Glutamatergic neuron (in vitro differentiated cells): ENCODE data around the gene IQCK. TPM values are rescaled to one million over a fixed set of nuclear protein-coding genes. Genes with fewer than 3 reads are reported as not detected.

Experiments
- DNase-seq: peaks from one replicate; pipeline ENCODE4 v3.0.0; 2022
- H3K27ac Mint-ChIP-seq: one replicate; pipeline ENCODE4 v1.8.0; 2020; ENCODE audit warnings: mild to moderate bottlenecking, mixed read lengths, inconsistent platforms; ENCODE audit not compliant: unreplicated experiment
- H3K27me3 Mint-ChIP-seq: one replicate; pipeline ENCODE4 v1.8.0; 2020; ENCODE audit warnings: mild to moderate bottlenecking, moderate library complexity, mixed read lengths, inconsistent platforms; ENCODE audit not compliant: unreplicated experiment
- H3K36me3 Mint-ChIP-seq: one replicate; pipeline ENCODE4 v1.8.0; 2020; ENCODE audit warnings: mild to moderate bottlenecking, mixed read lengths, inconsistent platforms; ENCODE audit not compliant: unreplicated experiment
- H3K4me1 Mint-ChIP-seq: one replicate; pipeline ENCODE4 v1.8.0; 2020; ENCODE audit warnings: mild to moderate bottlenecking, low read depth, mixed read lengths, inconsistent platforms; ENCODE audit not compliant: unreplicated experiment
- H3K4me3 Mint-ChIP-seq: one replicate; pipeline ENCODE4 v1.8.0; 2020; ENCODE audit warnings: mild to moderate bottlenecking, mixed read lengths, inconsistent platforms; ENCODE audit not compliant: unreplicated experiment
- H3K9me3 Mint-ChIP-seq: one replicate; pipeline ENCODE4 v1.8.0; 2020; ENCODE audit warnings: mild to moderate bottlenecking, moderate library complexity, mixed read lengths, inconsistent platforms; ENCODE audit not compliant: unreplicated experiment
- total RNA-seq: library from RNA; stranded (reverse); fragmentation: NEBNext Ultra II Directional; extraction: Animal tissue kit (Norgen Biotek cat#: 25700); gene quantifications from one replicate; pipeline ENCODE4 v1.2.1, GENCODE V29; 2021; ENCODE audit not compliant: unreplicated experiment
- TF ChIP-seq, protein P1 (sequence below): fragments of 200-600 bp; sonication (generic); IDR thresholded peaks from one replicate; pipeline ENCODE4 v1.5.0; 2021; ENCODE audit not compliant: partially characterized antibody, unreplicated experiment

IQCK gene
- total RNA-seq, 1 donor from 2014 or later = 5.1 TPM

DNA sequence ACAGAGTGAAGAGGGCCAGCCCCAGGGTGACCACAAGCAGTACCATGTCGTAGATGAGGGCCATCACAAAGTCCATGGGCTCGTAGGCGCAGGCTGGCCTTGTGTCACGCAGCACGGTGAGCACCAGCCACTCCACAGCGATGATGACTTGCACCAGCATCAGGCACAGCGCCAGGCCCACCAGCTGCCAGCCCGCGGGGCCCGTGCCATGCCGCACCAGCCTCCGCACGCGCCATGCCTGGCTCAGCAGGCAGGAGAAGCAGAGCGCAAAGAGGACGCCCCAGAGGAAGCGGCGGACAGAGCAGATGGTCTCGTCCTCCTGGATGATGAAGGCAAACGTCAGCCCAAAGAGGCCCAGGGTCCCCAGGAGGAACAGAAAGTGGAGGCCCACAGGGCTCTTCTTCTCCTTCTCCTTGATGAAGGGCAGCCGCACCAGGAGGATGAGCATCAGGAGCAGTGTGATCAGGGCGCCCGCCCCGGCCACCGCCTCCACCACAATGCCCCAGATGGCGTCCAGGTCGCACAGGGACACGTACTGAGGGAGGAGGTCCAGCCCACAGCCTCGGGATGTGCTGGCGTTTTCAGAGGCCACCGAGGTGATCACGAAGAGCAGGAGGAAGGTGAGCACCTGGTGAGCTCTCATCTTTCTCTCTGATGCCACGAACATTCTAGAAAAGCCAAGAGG, 154.2 kb downstream of the IQCK start:
- Mint-ChIP-seq H3K27ac (no peak overlapping the region), H3K9me3 (peaks cover 16% of the 10 kb centered on the region), H3K27me3 (peaks cover 9% of the 10 kb centered on the region), H3K4me1 (peaks cover 27% of the 10 kb centered on the region), H3K4me3 (no peak overlapping the region), H3K36me3 (peaks cover 10% of the 10 kb centered on the region)
- TF ChIP-seq, protein P1, sequence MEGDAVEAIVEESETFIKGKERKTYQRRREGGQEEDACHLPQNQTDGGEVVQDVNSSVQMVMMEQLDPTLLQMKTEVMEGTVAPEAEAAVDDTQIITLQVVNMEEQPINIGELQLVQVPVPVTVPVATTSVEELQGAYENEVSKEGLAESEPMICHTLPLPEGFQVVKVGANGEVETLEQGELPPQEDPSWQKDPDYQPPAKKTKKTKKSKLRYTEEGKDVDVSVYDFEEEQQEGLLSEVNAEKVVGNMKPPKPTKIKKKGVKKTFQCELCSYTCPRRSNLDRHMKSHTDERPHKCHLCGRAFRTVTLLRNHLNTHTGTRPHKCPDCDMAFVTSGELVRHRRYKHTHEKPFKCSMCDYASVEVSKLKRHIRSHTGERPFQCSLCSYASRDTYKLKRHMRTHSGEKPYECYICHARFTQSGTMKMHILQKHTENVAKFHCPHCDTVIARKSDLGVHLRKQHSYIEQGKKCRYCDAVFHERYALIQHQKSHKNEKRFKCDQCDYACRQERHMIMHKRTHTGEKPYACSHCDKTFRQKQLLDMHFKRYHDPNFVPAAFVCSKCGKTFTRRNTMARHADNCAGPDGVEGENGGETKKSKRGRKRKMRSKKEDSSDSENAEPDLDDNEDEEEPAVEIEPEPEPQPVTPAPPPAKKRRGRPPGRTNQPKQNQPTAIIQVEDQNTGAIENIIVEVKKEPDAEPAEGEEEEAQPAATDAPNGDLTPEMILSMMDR = no peak
- no peak for DNase-seq

DNA sequence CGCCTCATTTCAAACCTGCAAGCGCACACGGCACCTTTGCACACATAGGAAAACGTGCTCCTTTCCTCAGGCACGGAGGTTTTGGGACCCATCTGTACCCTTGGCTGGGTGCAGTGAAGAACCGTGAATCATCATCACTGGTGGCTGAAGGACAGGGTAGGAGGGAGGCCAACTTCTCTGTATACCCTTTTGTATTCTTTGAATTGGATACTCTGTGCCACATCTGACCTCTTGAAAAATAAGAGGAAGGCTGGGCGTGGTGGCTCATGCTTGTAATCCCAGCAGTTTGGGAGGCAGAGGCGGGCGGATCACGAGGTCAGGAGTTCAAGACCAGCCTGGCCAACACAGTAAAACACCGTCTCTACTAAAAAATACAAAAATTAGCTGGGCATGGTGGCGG, 154.9 kb downstream of the IQCK start:
- Mint-ChIP-seq H3K4me3 (no peak overlapping the region), H3K4me1 (peaks cover 27% of the 10 kb centered on the region), H3K27me3 (peaks cover 9% of the 10 kb centered on the region), H3K36me3 (peaks cover 10% of the 10 kb centered on the region), H3K9me3 (peaks cover 19% of the 10 kb centered on the region), H3K27ac (no peak overlapping the region)
- TF ChIP-seq, protein P1 = no peak
- no peak for DNase-seq

DNA sequence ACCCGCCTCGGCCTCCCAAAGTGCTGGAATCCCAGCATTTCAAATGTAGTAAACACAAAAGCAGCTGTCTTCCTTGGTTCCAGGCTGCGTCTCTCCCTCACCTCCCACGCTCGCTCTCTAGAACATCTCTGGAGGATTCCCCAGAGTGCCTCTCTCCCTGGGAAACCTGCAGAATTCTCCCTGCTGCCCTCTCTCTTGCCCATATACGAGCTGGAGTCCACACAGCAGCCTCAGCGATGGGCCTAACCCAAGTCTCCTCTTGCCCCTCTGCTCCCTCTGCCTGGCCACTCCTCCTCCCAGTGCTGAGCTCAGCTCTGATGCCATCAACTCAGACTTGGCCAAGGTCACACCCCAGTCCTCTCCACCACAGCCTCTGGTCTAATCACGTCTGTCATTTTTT, 156.0 kb downstream of the IQCK start:
- H3K36me3 Mint-ChIP-seq = peaks cover 6% of the 10 kb centered on the region
- H3K4me1 Mint-ChIP-seq = peaks cover 27% of the 10 kb centered on the region
- H3K27ac Mint-ChIP-seq = no peak overlapping the region
- peaks cover 16% of the 10 kb centered on the region for H3K9me3 Mint-ChIP-seq
- TF ChIP-seq, protein P1 = no peak
- peak overlapping the region; percentile 2 for H3K4me3 Mint-ChIP-seq
- H3K27me3 Mint-ChIP-seq = peaks cover 9% of the 10 kb centered on the region
- no peak for DNase-seq

DNA sequence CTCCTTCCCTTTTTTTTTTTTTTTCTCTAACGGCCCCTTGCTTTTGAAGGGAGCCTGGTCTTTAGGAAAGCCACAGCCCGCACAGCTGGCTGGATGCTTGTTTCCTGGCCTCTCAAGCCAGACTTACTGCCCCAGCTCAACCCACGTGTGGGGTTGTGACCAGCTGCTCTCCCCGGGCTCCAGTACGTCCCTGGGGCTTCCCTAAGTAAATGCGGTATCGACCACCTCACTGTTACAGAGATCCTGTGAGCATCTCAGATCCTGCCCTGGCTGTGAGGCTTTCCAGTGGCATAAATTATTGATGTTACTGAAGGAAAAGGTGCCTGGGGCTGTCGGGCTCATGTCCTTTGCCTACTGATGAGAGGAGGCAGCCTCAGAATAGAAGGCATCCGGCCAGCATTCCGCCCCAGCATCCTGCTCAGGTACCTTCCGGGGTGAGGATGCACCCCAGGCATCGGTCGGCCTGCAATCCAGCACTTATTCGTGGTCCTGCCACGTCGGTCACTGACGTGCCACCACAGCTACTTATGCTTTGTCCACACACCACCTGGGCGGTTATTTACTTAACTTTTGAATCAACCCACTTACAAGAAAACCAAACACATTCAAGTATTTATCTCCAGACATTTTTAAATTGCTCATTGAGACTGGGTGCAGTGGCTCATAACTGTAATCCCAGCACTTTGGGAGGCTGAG, 156.9 kb downstream of the IQCK start:
- peak overlapping the region; percentile 2 for H3K4me3 Mint-ChIP-seq
- peak; percentile 90 for DNase-seq
- TF ChIP-seq, protein P1 = no peak
- peaks cover 32% of the 10 kb centered on the region for H3K4me1 Mint-ChIP-seq
- H3K27ac Mint-ChIP-seq = peak overlapping the region; percentile 1
- peaks cover 16% of the 10 kb centered on the region for H3K9me3 Mint-ChIP-seq
- H3K27me3 Mint-ChIP-seq = peaks cover 12% of the 10 kb centered on the region
- H3K36me3 Mint-ChIP-seq = peaks cover 6% of the 10 kb centered on the region

DNA sequence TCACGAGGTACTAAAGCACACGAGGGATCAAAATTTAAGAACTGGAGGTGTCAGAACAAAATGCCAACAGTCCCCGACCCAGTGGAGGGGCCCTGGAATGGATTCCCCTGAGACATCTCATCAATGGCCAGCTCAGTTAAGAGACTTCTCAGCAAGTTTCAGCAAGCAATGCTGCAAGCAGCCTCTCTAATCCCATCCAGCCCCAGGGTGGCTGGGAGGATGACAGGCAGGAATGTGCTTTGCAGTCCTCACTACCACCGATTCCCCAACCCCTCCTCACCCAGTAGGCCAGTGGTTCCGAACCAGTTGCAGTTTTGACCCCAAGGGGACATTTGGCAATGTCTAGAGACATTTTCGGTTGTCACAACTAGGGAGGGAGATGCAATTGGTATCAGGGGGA, 157.8 kb downstream of the IQCK start:
- TF ChIP-seq, protein P1 = no peak
- peaks cover 29% of the 10 kb centered on the region for H3K4me1 Mint-ChIP-seq
- no peak for DNase-seq
- H3K27me3 Mint-ChIP-seq = peaks cover 10% of the 10 kb centered on the region
- H3K27ac Mint-ChIP-seq = no peak overlapping the region
- H3K4me3 Mint-ChIP-seq = no peak overlapping the region
- peaks cover 6% of the 10 kb centered on the region for H3K36me3 Mint-ChIP-seq
- peaks cover 15% of the 10 kb centered on the region for H3K9me3 Mint-ChIP-seq
